Lower leg skin (tissue), 3 donors: ENCODE data around the gene HMOX2.

Source experiments
- CTCF ChIP-seq, 3 donors: fragments of 450-650 bp; IDR thresholded peaks; one replicate each; pipeline ENCODE4 v1.5.1; 2016; ENCODE audit warnings: antibody characterized with exemption in 3 of 3, mild to moderate bottlenecking in 3 of 3, moderate library complexity in 2 of 3
- POLR2A ChIP-seq, 2 donors: fragments of 450-650 bp; IDR thresholded peaks; one replicate each; pipeline ENCODE4 v1.6.1; 2016 to 2017; ENCODE audit warnings: antibody characterized with exemption in 2 of 2, mild to moderate bottlenecking in 1 of 2, moderate library complexity in 1 of 2

GRCh38 chr16:4431023-4431422 lies 45.2 kb upstream of the HMOX2 start:
- TF ChIP-seq CTCF (IDR thresholded peaks at IDR 0.05) (no peak), POLR2A (IDR thresholded peaks at IDR 0.05) (no peak)
